ENCODE measurements around the gene PDE11A. TPM values are rescaled to one million over a fixed set of nuclear protein-coding genes. Genes with fewer than 3 reads are reported as not detected.

The PDE11A gene
- total RNA-seq, 4 donors from 2014 or later = under 0.01 to 0.58 (median under 0.01) TPM; not detected in 1

DNA sequence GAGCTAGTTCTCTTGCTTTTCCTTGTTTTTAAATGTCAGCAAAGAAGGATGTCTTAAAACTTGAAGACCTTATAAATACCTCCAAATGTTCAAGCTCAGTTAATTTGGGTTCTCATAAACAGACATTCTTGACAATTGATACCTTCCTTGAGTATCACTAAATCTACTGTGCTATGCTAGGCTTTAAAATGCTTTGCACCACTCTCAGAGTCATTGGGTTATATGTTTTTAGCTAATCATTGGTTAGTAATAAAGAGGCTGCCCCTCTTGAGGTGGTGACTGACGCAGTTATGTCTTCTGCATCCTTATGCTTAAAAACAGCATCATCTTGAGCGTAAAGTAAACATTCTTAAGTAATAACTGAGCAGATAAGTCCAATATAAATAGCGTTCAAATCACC lies 404.0 kb downstream of the PDE11A start:
- H3K27ac ChIP-seq (replicated peaks in 1 of 4) = no peak overlapping the region
- H3K4me3 ChIP-seq = no peak overlapping the region
- no peak for DNase-seq (ENCODE audit: extremely low spot score)
- no peaks in the 10 kb centered on the region for H3K4me1 ChIP-seq
- H3K27me3 ChIP-seq = no peaks in the 10 kb centered on the region
- intact Hi-C loops (cut with DNase I) = no loop called here
- H3K9me3 ChIP-seq = no peaks in the 10 kb centered on the region
- no peak for TF ChIP-seq EP300 (IDR thresholded peaks at IDR 0.05)
- TF ChIP-seq POLR2AphosphoS5 (IDR thresholded peaks at IDR 0.05) = no peak
- TF ChIP-seq POLR2A (IDR thresholded peaks at IDR 0.05; ENCODE audit: low read depth) = no peak
- TF ChIP-seq, protein P1, sequence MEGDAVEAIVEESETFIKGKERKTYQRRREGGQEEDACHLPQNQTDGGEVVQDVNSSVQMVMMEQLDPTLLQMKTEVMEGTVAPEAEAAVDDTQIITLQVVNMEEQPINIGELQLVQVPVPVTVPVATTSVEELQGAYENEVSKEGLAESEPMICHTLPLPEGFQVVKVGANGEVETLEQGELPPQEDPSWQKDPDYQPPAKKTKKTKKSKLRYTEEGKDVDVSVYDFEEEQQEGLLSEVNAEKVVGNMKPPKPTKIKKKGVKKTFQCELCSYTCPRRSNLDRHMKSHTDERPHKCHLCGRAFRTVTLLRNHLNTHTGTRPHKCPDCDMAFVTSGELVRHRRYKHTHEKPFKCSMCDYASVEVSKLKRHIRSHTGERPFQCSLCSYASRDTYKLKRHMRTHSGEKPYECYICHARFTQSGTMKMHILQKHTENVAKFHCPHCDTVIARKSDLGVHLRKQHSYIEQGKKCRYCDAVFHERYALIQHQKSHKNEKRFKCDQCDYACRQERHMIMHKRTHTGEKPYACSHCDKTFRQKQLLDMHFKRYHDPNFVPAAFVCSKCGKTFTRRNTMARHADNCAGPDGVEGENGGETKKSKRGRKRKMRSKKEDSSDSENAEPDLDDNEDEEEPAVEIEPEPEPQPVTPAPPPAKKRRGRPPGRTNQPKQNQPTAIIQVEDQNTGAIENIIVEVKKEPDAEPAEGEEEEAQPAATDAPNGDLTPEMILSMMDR (IDR thresholded peaks at IDR 0.05) = no peak
- H3K36me3 ChIP-seq = no peaks in the 10 kb centered on the region
- WGBS = 95% methylated on average over 3 of the region's 3 CpGs

DNA sequence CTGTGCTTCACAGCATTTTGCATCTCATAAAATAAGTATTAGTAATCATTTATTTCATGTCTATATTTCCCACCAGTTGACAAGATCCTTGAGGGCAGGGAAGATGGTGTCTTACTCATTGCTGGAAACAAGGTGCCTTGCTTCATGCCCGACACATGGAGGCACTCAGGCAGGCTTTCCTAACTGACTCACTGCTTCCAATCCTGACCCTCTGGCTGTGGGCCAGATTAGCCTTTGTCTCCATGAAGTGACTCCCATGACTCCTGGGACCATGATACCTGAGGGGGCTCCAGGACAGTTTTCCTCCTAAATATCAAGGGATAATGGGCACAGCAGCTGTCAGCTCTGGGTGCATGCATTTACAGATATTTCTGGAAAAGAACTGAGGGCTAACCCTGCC lies 405.0 kb downstream of the PDE11A start:
- WGBS = 42% methylated on average over 1 of the region's 1 CpG
- no peaks in the 10 kb centered on the region for H3K4me1 ChIP-seq
- H3K36me3 ChIP-seq = no peaks in the 10 kb centered on the region
- TF ChIP-seq POLR2A (IDR thresholded peaks at IDR 0.05; ENCODE audit: low read depth) (no peak), EP300 (IDR thresholded peaks at IDR 0.05) (no peak), POLR2AphosphoS5 (IDR thresholded peaks at IDR 0.05) (no peak)
- TF ChIP-seq, protein P1 (IDR thresholded peaks at IDR 0.05) = no peak
- no peaks in the 10 kb centered on the region for H3K27me3 ChIP-seq
- H3K4me3 ChIP-seq = no peak overlapping the region
- intact Hi-C loops (cut with DNase I) = no loop called here
- H3K9me3 ChIP-seq = no peaks in the 10 kb centered on the region
- no peak overlapping the region for H3K27ac ChIP-seq (replicated peaks in 1 of 4)
- DNase-seq (ENCODE audit: extremely low spot score) = no peak

DNA sequence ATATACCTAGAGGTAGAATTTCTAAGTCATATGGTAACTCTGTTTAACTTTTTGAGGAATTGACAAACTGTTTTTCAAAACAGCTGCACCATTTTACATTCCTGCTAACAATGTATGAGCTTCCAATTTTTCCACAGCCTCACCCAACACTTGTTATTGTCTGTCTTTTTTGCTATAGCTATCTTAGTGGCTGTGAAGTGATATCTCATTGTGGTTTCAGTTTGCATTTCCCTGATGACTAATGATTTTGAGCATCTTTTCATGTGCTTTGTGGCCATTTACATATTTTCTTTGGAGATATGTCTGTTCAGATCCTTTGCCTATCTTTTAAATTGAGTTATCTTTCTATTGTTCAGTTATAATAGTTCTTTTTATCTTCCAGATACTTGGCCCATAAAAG lies 406.2 kb downstream of the PDE11A start:
- Histone ChIP-seq H3K4me1 (no peaks in the 10 kb centered on the region), H3K4me3 (no peak overlapping the region), H3K27ac (replicated peaks in 1 of 4) (no peak overlapping the region), H3K27me3 (no peaks in the 10 kb centered on the region), H3K36me3 (no peaks in the 10 kb centered on the region), H3K9me3 (no peaks in the 10 kb centered on the region)
- intact Hi-C loops (cut with DNase I) = no loop called here
- no peak for DNase-seq (ENCODE audit: extremely low spot score)
- TF ChIP-seq POLR2AphosphoS5 (IDR thresholded peaks at IDR 0.05) (no peak), POLR2A (IDR thresholded peaks at IDR 0.05; ENCODE audit: low read depth) (no peak), EP300 (IDR thresholded peaks at IDR 0.05) (no peak)
- TF ChIP-seq, protein P1 (IDR thresholded peaks at IDR 0.05) = no peak

DNA sequence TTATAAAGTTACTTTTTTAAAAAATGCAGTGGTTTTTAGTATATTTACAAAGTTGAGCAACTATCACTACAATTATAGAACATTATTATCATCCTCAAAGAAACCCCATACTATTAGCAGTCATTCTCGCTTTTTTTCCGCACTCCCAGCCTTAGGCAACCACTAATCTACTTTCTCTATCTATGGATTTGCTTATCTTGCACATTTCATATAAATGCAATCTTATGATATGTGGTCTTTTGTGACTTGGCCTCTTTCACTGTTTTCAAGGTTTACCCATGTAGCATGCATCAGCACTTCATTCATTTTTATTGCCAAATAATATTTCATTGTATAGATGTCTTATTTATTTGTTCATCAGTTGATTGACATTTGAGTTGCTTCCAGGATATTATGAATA lies 406.6 kb downstream of the PDE11A start:
- H3K9me3 ChIP-seq = no peaks in the 10 kb centered on the region
- no peaks in the 10 kb centered on the region for H3K36me3 ChIP-seq
- no peaks in the 10 kb centered on the region for H3K27me3 ChIP-seq
- WGBS = 44% methylated on average over 2 of the region's 2 CpGs
- no peak for TF ChIP-seq POLR2AphosphoS5 (IDR thresholded peaks at IDR 0.05)
- TF ChIP-seq, protein P1 (IDR thresholded peaks at IDR 0.05) = no peak
- no peak for TF ChIP-seq POLR2A (IDR thresholded peaks at IDR 0.05; ENCODE audit: low read depth)
- no peak for TF ChIP-seq EP300 (IDR thresholded peaks at IDR 0.05)
- H3K27ac ChIP-seq (replicated peaks in 1 of 4) = no peak overlapping the region
- no peak overlapping the region for H3K4me3 ChIP-seq
- no peak for DNase-seq (ENCODE audit: extremely low spot score)
- intact Hi-C loops (cut with DNase I) = no loop called here
- no peaks in the 10 kb centered on the region for H3K4me1 ChIP-seq

DNA sequence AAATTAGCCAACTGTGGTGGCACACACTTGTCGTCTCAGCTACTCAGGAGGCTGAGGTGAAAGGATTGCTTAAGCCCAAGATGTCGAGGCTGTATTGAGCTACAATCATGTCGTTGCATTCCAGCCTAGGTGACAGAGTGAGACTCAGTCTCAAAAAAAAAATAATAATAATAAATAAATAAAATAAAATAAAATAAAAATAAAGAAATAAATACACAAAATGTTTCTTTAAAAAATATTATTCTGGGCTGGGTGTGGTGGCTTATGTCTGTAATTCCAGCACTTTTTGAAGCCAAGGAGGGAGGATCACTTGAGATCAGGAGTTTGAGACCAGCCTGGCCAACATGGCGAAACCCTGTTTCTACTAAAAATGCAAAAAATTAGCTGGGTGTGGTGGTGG lies 407.2 kb downstream of the PDE11A start:
- intact Hi-C loops (cut with DNase I) = no loop called here
- Histone ChIP-seq H3K4me1 (no peaks in the 10 kb centered on the region), H3K27me3 (no peaks in the 10 kb centered on the region), H3K36me3 (no peaks in the 10 kb centered on the region), H3K27ac (replicated peaks in 1 of 4) (no peak overlapping the region), H3K9me3 (no peaks in the 10 kb centered on the region), H3K4me3 (no peak overlapping the region)
- TF ChIP-seq POLR2A (IDR thresholded peaks at IDR 0.05; ENCODE audit: low read depth) (no peak), POLR2AphosphoS5 (IDR thresholded peaks at IDR 0.05) (no peak), EP300 (IDR thresholded peaks at IDR 0.05) (no peak)
- TF ChIP-seq, protein P1 (IDR thresholded peaks at IDR 0.05) = no peak
- whole genome bisulfite sequencing = 63% methylated on average over 4 of the region's 4 CpGs
- no peak for DNase-seq (ENCODE audit: extremely low spot score)
